ENCODE results near the gene PTPRN2. TPM values are rescaled to one million over a fixed set of nuclear protein-coding genes. Genes with fewer than 3 reads are reported as not detected.

PTPRN2 gene
- total RNA-seq, 1 donor from 2014 or later: 1.8 TPM

GRCh38 chr7:158572000-158572828, 15.4 kb downstream of the PTPRN2 start:
- Mint-ChIP-seq H3K9me3 (no peaks in the 10 kb centered on the region), H3K27me3 (peaks cover 18% of the 10 kb centered on the region), H3K36me3 (ENCODE audit: low read depth) (no peaks in the 10 kb centered on the region), H3K4me3 (no peak overlapping the region), H3K27ac (no peak overlapping the region), H3K4me1 (no peaks in the 10 kb centered on the region)
- ATAC-seq (ENCODE audit: low read depth) (no peak), DNase-seq (no peak)
- POLR2A ChIA-PET: no interaction called here
- no peak for TF ChIP-seq CTCF (IDR thresholded peaks at IDR 0.05)
- CTCF ChIA-PET: no interaction called here
- intact Hi-C loops (cut with micrococcal nuclease): no loop called here

DNA sequence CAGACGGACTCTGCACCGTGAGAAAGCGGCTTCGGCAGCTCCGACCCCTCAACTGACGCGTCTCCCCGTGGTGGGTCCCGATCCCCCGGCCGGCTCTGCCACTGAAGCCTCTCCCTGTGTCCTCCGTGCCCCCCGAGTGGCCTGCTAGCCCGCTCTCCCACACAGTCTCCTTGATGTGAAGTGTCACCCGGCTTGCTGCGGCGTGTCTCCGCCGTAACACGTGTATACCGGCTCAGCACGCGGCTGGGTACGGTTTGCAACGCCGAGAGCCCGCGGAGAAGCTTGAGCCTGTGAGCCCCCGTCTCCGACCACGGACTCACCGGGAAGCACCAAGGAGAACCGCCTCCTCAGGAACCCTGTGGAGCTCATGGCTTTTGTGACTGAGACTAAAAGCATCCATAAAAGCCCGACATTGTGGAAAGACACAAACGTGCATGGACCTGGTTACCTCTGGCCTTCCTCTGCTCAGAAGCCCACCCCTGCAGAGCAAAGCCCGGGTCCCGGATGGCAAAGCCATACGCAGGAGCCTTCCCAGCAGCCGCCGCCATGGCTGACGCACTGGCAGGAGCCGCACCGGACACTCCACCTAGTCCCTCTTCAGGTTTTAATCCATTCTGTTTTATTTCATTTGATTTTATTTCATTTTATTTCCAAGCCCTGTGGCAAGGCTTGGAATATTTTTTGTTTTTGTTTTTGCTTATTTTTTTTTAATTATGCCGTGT, 17.0 kb downstream of the PTPRN2 start:
- TF ChIP-seq CTCF (IDR thresholded peaks at IDR 0.05): no peak
- Mint-ChIP-seq H3K9me3 (no peaks in the 10 kb centered on the region), H3K27me3 (peaks cover 20% of the 10 kb centered on the region), H3K27ac (no peak overlapping the region), H3K36me3 (ENCODE audit: low read depth) (no peaks in the 10 kb centered on the region), H3K4me1 (no peaks in the 10 kb centered on the region), H3K4me3 (no peak overlapping the region)
- CTCF ChIA-PET: no interaction called here
- POLR2A ChIA-PET: no interaction called here
- intact Hi-C loops (cut with micrococcal nuclease): no loop called here
- DNase-seq: no peak
- no peak for ATAC-seq (ENCODE audit: low read depth)

DNA sequence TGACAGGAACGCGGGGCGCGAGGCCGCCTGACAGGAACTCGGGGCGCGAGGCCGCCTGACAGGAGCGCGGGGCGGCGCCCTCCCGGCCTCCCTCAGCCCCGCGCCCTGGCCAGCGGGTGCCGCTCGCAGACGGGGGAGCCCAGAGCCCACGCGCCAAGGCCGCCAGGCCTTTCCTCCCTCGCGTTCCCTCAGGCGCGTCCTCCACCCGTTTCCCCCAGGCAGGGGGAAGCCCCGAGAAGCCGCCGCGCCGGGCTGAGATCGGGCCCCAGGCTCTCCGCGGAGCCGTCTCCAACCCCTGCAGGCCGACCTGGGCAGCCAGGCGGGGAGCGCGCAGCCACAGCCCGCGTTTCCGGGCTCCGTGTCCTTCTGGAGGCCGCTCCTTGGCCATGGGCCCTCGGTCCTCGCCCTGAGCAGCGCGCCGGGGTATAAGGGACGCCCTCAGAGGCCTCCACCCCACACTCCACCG, 17.7 kb downstream of the PTPRN2 start:
- intact Hi-C loops (cut with micrococcal nuclease): no loop called here
- DNase-seq: no peak
- Mint-ChIP-seq H3K4me3 (no peak overlapping the region), H3K27me3 (peaks cover 24% of the 10 kb centered on the region), H3K9me3 (no peaks in the 10 kb centered on the region), H3K27ac (no peak overlapping the region), H3K4me1 (no peaks in the 10 kb centered on the region), H3K36me3 (ENCODE audit: low read depth) (no peaks in the 10 kb centered on the region)
- CTCF ChIA-PET: no interaction called here
- no peak for TF ChIP-seq CTCF (IDR thresholded peaks at IDR 0.05)
- no peak for ATAC-seq (ENCODE audit: low read depth)
- POLR2A ChIA-PET: no interaction called here

DNA sequence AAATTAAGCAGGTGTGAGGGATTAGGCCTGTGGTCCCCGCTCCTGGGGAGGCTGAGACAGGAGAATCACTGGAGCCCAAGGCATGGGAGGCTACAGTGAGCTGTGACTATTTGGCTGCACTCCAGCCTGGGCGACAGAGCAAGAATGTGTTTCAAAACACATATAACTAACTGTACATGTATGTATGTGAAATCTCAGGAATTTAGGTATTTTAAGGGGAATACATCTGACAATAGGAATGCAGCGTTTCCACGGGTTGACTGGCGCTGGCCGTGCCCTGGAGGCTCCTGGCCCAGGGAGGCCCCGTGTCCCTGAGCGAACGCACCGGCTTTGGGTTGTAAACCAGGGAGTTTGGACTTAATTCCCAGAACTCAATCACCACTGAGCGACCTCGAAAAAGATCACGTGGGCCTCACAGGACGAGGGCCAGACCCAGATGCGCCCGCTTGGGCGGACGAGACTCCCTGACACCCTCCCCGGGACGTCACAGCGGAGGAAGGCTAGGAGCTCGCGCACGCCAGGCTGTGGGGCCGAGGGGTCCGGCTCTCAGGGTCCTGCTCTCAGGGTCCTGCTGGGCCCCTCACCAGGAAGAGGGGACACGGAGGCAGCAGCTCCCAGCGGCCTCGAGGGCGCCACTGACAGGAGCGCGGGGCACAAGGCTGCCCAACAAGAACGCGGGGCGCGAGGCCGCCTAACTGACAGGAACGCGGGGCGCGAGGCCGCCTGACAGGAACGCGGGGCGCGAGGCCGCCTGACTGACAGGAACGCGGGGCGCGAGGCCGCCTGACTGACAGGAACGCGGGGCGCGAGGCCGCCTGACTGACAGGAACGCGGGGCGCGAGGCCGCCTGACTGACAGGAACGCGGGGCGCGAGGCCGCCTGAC, 18.4 kb downstream of the PTPRN2 start:
- no peak for TF ChIP-seq CTCF (IDR thresholded peaks at IDR 0.05)
- H3K27ac Mint-ChIP-seq: no peak overlapping the region
- no peak overlapping the region for H3K4me3 Mint-ChIP-seq
- DNase-seq (no peak), ATAC-seq (ENCODE audit: low read depth) (no peak)
- peaks cover 24% of the 10 kb centered on the region for H3K27me3 Mint-ChIP-seq
- CTCF ChIA-PET: no interaction called here
- POLR2A ChIA-PET: no interaction called here
- intact Hi-C loops (cut with micrococcal nuclease): no loop called here
- no peaks in the 10 kb centered on the region for H3K36me3 Mint-ChIP-seq (ENCODE audit: low read depth)
- H3K4me1 Mint-ChIP-seq: no peaks in the 10 kb centered on the region
- no peaks in the 10 kb centered on the region for H3K9me3 Mint-ChIP-seq
